COLO668 (cell line): Measurements from ENCODE around the gene CSAG3.
"Not testable (repeated sequence)": the region's sequence is repeated elsewhere in the genome, so short reads cannot be mapped to it uniquely, and the experiment has no call there.

ENCODE experiments used
- DNase-seq: peaks from one replicate; lab custom pipeline; 2025; ENCODE audit not compliant: unreplicated experiment; lab: John Stamatoyannopoulos, UW

The CSAG3 gene

GRCh38 chrX:152758918-152759317, at the start of gene CSAG3:
Gene CSAG3 (plus strand): TSS chrX:152759218.
- DNase-seq = not testable (repeated sequence)

GRCh38 chrX:152713195-152713594, 45.8 kb upstream of the CSAG3 start:
- not testable (repeated sequence) for DNase-seq

- DNase-seq = not testable (repeated sequence)
These were observed 44.9 kb upstream of the CSAG3 start, which contains the start of gene MAGEA2B for GRCh38 chrX:152713815-152714787. Gene MAGEA2B (plus strand): TSS chrX:152714628. CDS start chrX:152717107, 2,479 bp downstream.

GRCh38 chrX:152725409-152725808, 33.6 kb upstream of the CSAG3 start:
- DNase-seq = no peak

GRCh38 chrX:152733261-152733975, 25.6 kb upstream of the CSAG3 start, which contains the start of the genes CSAG1 and MAGEA12:
Gene CSAG1 (minus strand): TSS chrX:152733721. CDS start chrX:152732460, 1,261 bp downstream.
Gene MAGEA12 (plus strand): TSS chrX:152733757. CDS start chrX:152736162, 2,405 bp downstream.
- peak; percentile 88 for DNase-seq

GRCh38 chrX:152734143-152734858, 24.7 kb upstream of the CSAG3 start:
- not testable (repeated sequence) for DNase-seq

- no peak for DNase-seq
These were observed 23.9 kb upstream of the CSAG3 start for GRCh38 chrX:152735101-152735500.

GRCh38 chrX:152735860-152736511, 23.0 kb upstream of the CSAG3 start:
- DNase-seq = no peak

GRCh38 chrX:152736528-152736927, 22.5 kb upstream of the CSAG3 start:
- not testable (repeated sequence) for DNase-seq

- no peak for DNase-seq
These were observed 20.5 kb upstream of the CSAG3 start for GRCh38 chrX:152738560-152738959.

GRCh38 chrX:152753686-152754650, 5.0 kb upstream of the CSAG3 start, which contains the start of gene MAGEA2:
Gene MAGEA2 (minus strand): TSS chrX:152753842. CDS start chrX:152751363, 2,479 bp downstream.
- not testable (repeated sequence) for DNase-seq

- not testable (repeated sequence) for DNase-seq
These were observed 4.1 kb upstream of the CSAG3 start for GRCh38 chrX:152754871-152755270.

- DNase-seq = not testable (repeated sequence)
These were observed 526 bp downstream of the CSAG3 start for GRCh38 chrX:152759544-152759943.

GRCh38 chrX:152761582-152761981, 2.6 kb downstream of the CSAG3 start:
- DNase-seq = not testable (repeated sequence)

- DNase-seq = not testable (repeated sequence)
These were observed 7.5 kb downstream of the CSAG3 start for GRCh38 chrX:152766562-152766961.

GRCh38 chrX:152769549-152770289, 10.7 kb downstream of the CSAG3 start, which contains the start of gene MAGEA6:
Gene MAGEA6 (minus strand): TSS chrX:152769689. CDS start chrX:152767650, 2,039 bp downstream.
- not testable (repeated sequence) for DNase-seq

GRCh38 chrX:152787062-152787461, 28.0 kb downstream of the CSAG3 start:
- DNase-seq = not testable (repeated sequence)

- no peak for DNase-seq
These were observed 39.9 kb downstream of the CSAG3 start for GRCh38 chrX:152798945-152799344.
